Activated B cell treated with CpG ODN at 0.5 μM for 24 hours (primary cell): ENCODE measurements around the gene SULT1A3. TPM values are rescaled to one million over a fixed set of nuclear protein-coding genes. Genes with fewer than 3 reads are reported as not detected.
"Not testable (repeated sequence)": the region's sequence is repeated elsewhere in the genome, so short reads cannot be mapped to it uniquely, and the experiment has no call there.

Experiments
- ATAC-seq: fragments of 200-7000 bp; cut with Tn5 transposase; one replicate; pipeline ENCODE4 v1.10.0; 2021; ENCODE audit warnings: low read depth, mild to moderate bottlenecking, moderate library complexity
- CTCF ChIA-PET: fragments of 350-600 bp; sonication (Branson Sonifier 250); formaldehyde crosslinking; loops from one replicate; lab custom pipeline; 2021; ENCODE audit warnings: antibody characterized with exemption; lab: Charles Lee
- POLR2A ChIA-PET: fragments of 350-600 bp; sonication (Branson Sonifier 250); formaldehyde crosslinking; loops from one replicate; lab custom pipeline; 2021; ENCODE audit warnings: antibody characterized with exemption; lab: Charles Lee
- DNase-seq: peaks from one replicate; pipeline ENCODE4 v3.0.0; 2022
- H3K27ac Mint-ChIP-seq: one replicate; pipeline ENCODE4 v1.8.0; 2020; ENCODE audit warnings: mixed read lengths
- H3K27me3 Mint-ChIP-seq: one replicate; pipeline ENCODE4 v1.8.0; 2021; ENCODE audit warnings: mixed read lengths
- H3K36me3 Mint-ChIP-seq: one replicate; pipeline ENCODE4 v1.8.0; 2021; ENCODE audit warnings: low read depth, mixed read lengths
- H3K4me1 Mint-ChIP-seq: one replicate; pipeline ENCODE4 v1.8.0; 2021; ENCODE audit warnings: mixed read lengths
- H3K4me3 Mint-ChIP-seq: one replicate; pipeline ENCODE4 v1.8.0; 2020; ENCODE audit warnings: mild to moderate bottlenecking, mixed read lengths
- H3K9me3 Mint-ChIP-seq: one replicate; pipeline ENCODE4 v1.8.0; 2020; ENCODE audit warnings: mixed read lengths
- intact Hi-C: fragments of 100-400 bp; cut with micrococcal nuclease; formaldehyde crosslinking; loops from one replicate; pipeline ENCODE4 v1.15.1; 2024
- total RNA-seq: library from RNA; stranded (reverse); gene quantifications from 2 replicates; pipeline ENCODE4 v1.2.3, GENCODE V29; 2022
- TF ChIP-seq, protein P1 (sequence below): fragments of 200-600 bp; IDR thresholded peaks from one replicate; pipeline ENCODE4 v1.8.0; 2022; ENCODE audit warnings: antibody characterized with exemption, mild to moderate bottlenecking

The SULT1A3 gene
- total RNA-seq, 1 donor from 2014 or later = 23.3 TPM

DNA sequence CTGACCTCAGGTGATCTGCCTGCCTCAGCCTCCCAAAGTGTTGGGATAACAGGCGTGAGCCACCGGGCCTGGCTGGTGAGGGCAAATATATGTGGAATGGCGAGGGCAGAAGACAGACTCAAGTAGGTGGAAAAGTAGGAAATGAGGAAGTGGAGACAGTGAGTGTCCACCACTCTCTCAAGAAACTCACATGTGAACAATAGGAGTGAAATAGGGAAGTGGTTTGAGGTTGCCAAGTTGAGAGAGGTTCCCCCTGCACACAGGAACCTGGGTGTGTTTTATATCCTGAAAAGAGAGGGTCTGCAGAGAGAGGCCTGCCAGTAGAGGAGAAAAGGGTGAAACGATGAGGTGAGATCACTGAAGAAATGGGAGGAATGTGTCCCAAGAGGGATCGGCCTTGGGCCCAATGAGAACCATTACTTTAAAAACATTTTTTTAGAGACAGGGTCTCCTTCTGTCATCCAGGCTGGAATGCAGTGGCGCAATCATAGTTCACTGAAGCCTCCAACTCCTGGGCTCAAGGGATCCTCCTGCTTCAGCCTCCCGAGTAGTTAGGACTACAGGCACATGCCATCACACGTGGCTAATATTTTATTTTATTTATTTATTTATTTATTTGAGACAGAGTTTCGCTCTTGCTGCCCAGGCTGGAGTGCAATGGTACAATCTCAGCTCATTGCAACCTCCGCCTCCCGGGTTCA is 32.7 kb upstream of the SULT1A3 start:
- no peaks in the 10 kb centered on the region for H3K27me3 Mint-ChIP-seq

DNA sequence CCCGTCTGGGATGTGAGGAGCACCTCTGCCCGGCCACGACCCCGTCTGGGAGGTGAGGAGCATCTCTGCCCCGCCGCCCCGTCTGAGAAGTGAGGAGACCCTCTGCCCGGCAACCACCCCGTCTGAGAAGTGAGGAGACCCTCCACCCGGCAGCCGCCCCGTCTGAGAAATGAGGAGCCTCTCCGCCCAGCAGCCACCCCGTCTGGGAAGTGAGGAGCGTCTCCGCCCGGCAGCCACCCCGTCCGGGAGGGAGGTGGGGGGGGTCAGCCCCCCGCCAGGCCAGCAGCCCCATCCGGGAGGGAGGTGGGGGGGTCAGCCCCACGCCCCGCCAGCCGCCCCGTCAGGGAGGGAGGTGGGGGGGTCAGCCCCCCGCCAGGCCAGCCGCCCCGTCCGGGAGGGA is 30.3 kb upstream of the SULT1A3 start:
- H3K4me3 Mint-ChIP-seq, H3K27ac Mint-ChIP-seq, DNase-seq, H3K36me3 Mint-ChIP-seq, POLR2A ChIA-PET, H3K27me3 Mint-ChIP-seq, ATAC-seq, CTCF ChIA-PET, H3K9me3 Mint-ChIP-seq: not testable (repeated sequence)
- intact Hi-C loops = loop anchor here (5.0 kb wide), 1 partner anchor 46 kb away; the partner anchor contains the start of gene MAPK3
- peaks cover 26% of the 10 kb centered on the region for H3K4me1 Mint-ChIP-seq

More for the DNA sequence above, 32.7 kb upstream of the SULT1A3 start:
- ATAC-seq = peak; percentile 97
- POLR2A ChIA-PET = interaction anchor here (1.1 kb wide), 1 partner anchor 17 kb away, joined by 5 read pairs; the partner anchor contains the start of gene CORO1A
- CTCF ChIA-PET = interaction anchor here (0.9 kb wide), 1 partner anchor 74 kb away, joined by 3 read pairs; no protein-coding TSS in a partner anchor
- TF ChIP-seq, protein P1, sequence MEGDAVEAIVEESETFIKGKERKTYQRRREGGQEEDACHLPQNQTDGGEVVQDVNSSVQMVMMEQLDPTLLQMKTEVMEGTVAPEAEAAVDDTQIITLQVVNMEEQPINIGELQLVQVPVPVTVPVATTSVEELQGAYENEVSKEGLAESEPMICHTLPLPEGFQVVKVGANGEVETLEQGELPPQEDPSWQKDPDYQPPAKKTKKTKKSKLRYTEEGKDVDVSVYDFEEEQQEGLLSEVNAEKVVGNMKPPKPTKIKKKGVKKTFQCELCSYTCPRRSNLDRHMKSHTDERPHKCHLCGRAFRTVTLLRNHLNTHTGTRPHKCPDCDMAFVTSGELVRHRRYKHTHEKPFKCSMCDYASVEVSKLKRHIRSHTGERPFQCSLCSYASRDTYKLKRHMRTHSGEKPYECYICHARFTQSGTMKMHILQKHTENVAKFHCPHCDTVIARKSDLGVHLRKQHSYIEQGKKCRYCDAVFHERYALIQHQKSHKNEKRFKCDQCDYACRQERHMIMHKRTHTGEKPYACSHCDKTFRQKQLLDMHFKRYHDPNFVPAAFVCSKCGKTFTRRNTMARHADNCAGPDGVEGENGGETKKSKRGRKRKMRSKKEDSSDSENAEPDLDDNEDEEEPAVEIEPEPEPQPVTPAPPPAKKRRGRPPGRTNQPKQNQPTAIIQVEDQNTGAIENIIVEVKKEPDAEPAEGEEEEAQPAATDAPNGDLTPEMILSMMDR = no peak
- Mint-ChIP-seq H3K4me1 (peaks cover 26% of the 10 kb centered on the region), H3K36me3 (no peaks in the 10 kb centered on the region), H3K4me3 (peak overlapping the region; percentile 7), H3K27ac (peak overlapping the region; percentile 70), H3K9me3 (no peaks in the 10 kb centered on the region)
- DNase-seq = no peak
- intact Hi-C loops = loop anchor here (5.0 kb wide), 1 partner anchor 44 kb away; the partner anchor contains the start of gene MAPK3

DNA sequence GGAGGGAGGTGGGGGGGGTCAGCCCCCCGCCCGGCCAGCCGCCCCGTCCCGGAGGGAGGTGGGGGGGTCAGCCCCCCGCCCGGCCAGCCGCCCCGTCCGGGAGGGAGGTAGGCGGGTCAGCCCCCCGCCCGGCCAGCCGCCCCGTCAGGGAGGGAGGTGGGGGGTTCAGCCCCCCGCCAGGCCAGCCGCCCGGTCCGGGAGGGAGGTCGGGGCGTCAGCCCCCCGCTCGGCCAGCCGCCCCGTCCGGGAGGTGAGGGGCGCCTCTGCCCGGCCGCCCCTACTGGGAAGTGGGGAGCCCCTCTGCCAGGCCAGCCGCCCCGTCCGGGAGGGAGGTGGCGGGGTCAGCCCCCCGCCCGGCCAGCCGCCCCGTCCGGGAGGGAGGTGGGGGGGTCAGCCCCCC is 29.6 kb upstream of the SULT1A3 start:
- H3K4me1 Mint-ChIP-seq = peaks cover 26% of the 10 kb centered on the region
- H3K27ac Mint-ChIP-seq, H3K4me3 Mint-ChIP-seq, H3K9me3 Mint-ChIP-seq, H3K27me3 Mint-ChIP-seq, H3K36me3 Mint-ChIP-seq, CTCF ChIA-PET, POLR2A ChIA-PET, ATAC-seq, DNase-seq: not testable (repeated sequence)
- intact Hi-C loops = loop anchor here (5.0 kb wide), 1 partner anchor 47 kb away; the partner anchor contains the start of gene MAPK3

- ATAC-seq, H3K4me3 Mint-ChIP-seq, H3K27ac Mint-ChIP-seq, intact Hi-C loops, POLR2A ChIA-PET, H3K9me3 Mint-ChIP-seq, DNase-seq, H3K27me3 Mint-ChIP-seq, H3K36me3 Mint-ChIP-seq, CTCF ChIA-PET: not testable (repeated sequence)
- H3K4me1 Mint-ChIP-seq = peaks cover 22% of the 10 kb centered on the region
Observed at GRCh38 chr16:30170145-30170544, 28.9 kb upstream of the SULT1A3 start.

- DNase-seq = no peak
- Mint-ChIP-seq H3K4me3 (no peak overlapping the region), H3K9me3 (no peaks in the 10 kb centered on the region), H3K27me3 (no peaks in the 10 kb centered on the region), H3K4me1 (no peaks in the 10 kb centered on the region), H3K27ac (no peak overlapping the region), H3K36me3 (no peaks in the 10 kb centered on the region)
- intact Hi-C loops = no loop called here
- ChIA-PET POLR2A (no interaction called here), CTCF (no interaction called here)
- no peak for ATAC-seq
- TF ChIP-seq, protein P1 = no peak
Observed at GRCh38 chr16:30173054-30173453, 26.0 kb upstream of the SULT1A3 start.

- H3K4me3 Mint-ChIP-seq, ATAC-seq, H3K9me3 Mint-ChIP-seq, DNase-seq, H3K27ac Mint-ChIP-seq, H3K36me3 Mint-ChIP-seq, H3K27me3 Mint-ChIP-seq, H3K4me1 Mint-ChIP-seq, intact Hi-C loops: not testable (repeated sequence)
- ChIA-PET CTCF (interaction anchor here (0.7 kb wide), 1 partner anchor 60 kb away, joined by 4 read pairs; no protein-coding TSS in a partner anchor), POLR2A (interaction anchor here (0.5 to 0.7 kb wide), 3 partner anchors 66 to 102 kb away, joined by 3 to 12 read pairs (median 7); no protein-coding TSS in a partner anchor)
Observed at GRCh38 chr16:30176876-30177275, 22.2 kb upstream of the SULT1A3 start.

GRCh38 chr16:30179195-30179594 is 19.9 kb upstream of the SULT1A3 start:
- H3K4me3 Mint-ChIP-seq = no peak overlapping the region
- POLR2A ChIA-PET = no interaction called here
- no peak for ATAC-seq

More at GRCh38 chr16:30179195-30179594, 19.9 kb upstream of the SULT1A3 start:
- Mint-ChIP-seq H3K4me1 (peaks cover 9% of the 10 kb centered on the region), H3K9me3 (no peaks in the 10 kb centered on the region), H3K27me3 (no peaks in the 10 kb centered on the region), H3K36me3 (peaks cover 5% of the 10 kb centered on the region), H3K27ac (no peak overlapping the region)
- CTCF ChIA-PET = no interaction called here
- intact Hi-C loops = no loop called here
- TF ChIP-seq, protein P1 = no peak
- no peak for DNase-seq
